A549 (cell line): ENCODE data around the gene AFAP1.

Experiments
- BHLHE40 ChIP-seq: IDR thresholded peaks from 2 replicates; pipeline ENCODE4 v1.6.1; 2012; ENCODE audit warnings: low read depth, low read length, inconsistent platforms
- CEBPB ChIP-seq, 2 experiments: fragments of >200 bp in 1 of 2; sonication (Bioruptor Twin) in 1 of 2; formaldehyde crosslinking in 1 of 2; IDR thresholded peaks; 2 replicates each; pipeline ENCODE4 v1.6.1; 2012 to 2016
- CHD4 ChIP-seq: fragments of 200-600 bp; sonication (generic); IDR thresholded peaks from 2 replicates; pipeline ENCODE4 v1.6.1; 2016; ENCODE audit warnings: antibody characterized with exemption, mild to moderate bottlenecking, borderline replicate concordance
- CTCF ChIP-seq: fragments of >200 bp; sonication (Bioruptor Twin); formaldehyde crosslinking; IDR thresholded peaks from 3 replicates; pipeline ENCODE4 v1.5.1; 2016
- E2F6 ChIP-seq: IDR thresholded peaks from 2 replicates; pipeline ENCODE4 v1.6.1; 2012; ENCODE audit warnings: low read depth, borderline replicate concordance
- JUN ChIP-seq, 2 experiments: fragments of >200 bp; sonication (Bioruptor Twin); formaldehyde crosslinking; IDR thresholded peaks; 2 replicates in 1 of 2; 3 replicates in 1 of 2; pipeline ENCODE4 v1.6.1; 2016 to 2017
- KDM5A ChIP-seq: fragments of 200-600 bp; sonication (generic); IDR thresholded peaks from 2 replicates; pipeline ENCODE4 v1.6.1; 2016; ENCODE audit warnings: antibody characterized with exemption, mild to moderate bottlenecking
- POLR2A ChIP-seq: IDR thresholded peaks from 2 replicates; pipeline ENCODE4 v1.6.1; 2012; ENCODE audit warnings: mild to moderate bottlenecking, low read length
- POLR2AphosphoS2 ChIP-seq: conservative IDR thresholded peaks from 2 replicates; pipeline ENCODE4 v1.6.1; 2012; ENCODE audit warnings: low read length, improper control_type of control experiment, inconsistent platforms
- TP53 ChIP-seq: fragments of 250-450 bp; sonication (Bioruptor Pico); IDR thresholded peaks from 2 replicates; pipeline ENCODE4 v1.5.0; 2021; ENCODE audit warnings: mild to moderate bottlenecking, moderate library complexity
- USF2 ChIP-seq: fragments of 450-650 bp; IDR thresholded peaks from 2 replicates; pipeline ENCODE4 v1.6.1; 2014; ENCODE audit warnings: antibody characterized with exemption

GRCh38 chr4:7757501-7758471 lies 181.9 kb downstream of the AFAP1 start:
- no peak for TF ChIP-seq CHD4
- TF ChIP-seq CTCF = no peak
- TF ChIP-seq JUN (IDR thresholded peaks at IDR 0.05) = no peak
- no peak for TF ChIP-seq E2F6
- no peak for TF ChIP-seq POLR2A
- no peak for TF ChIP-seq USF2
- no peak for TF ChIP-seq TP53 (CRISPR knock-in tag)
- no peak for TF ChIP-seq POLR2AphosphoS2
- no peak for TF ChIP-seq CEBPB (IDR thresholded peaks at IDR 0.05)
- TF ChIP-seq BHLHE40 = no peak
- no peak for TF ChIP-seq KDM5A
